Measurements from ENCODE around the gene GRIK3. TPM values are rescaled to one million over a fixed set of nuclear protein-coding genes. Genes with fewer than 3 reads are reported as not detected.

Gene GRIK3
- polyA plus RNA-seq, 2 of the 4 experiments (the other 2 are of a cell fraction): not detected

DNA sequence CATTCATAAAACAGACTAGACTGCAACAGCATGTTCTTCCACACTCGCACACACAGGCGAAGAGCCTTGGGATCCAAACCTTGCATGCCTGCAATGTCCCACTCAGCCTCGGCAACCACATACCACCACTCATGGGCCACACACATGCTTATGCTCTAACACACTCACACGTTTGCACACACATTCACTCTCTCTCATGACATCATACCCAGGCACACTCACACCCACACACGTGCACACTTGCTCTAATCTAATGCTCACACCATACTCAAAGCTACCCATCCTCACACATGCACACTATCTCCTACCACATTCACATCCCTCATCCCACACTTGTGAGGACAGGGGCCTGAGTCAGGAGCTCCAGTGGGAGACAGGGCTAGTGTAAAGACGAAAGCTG is 50.3 kb downstream of the GRIK3 start (continued):
- TF ChIP-seq MYC (IDR thresholded peaks at IDR 0.05; ENCODE audit: borderline replicate concordance, low read length) (no peak), JUN (IDR thresholded peaks at IDR 0.05) (no peak), RNF2 (IDR thresholded peaks at IDR 0.05; ENCODE audit: borderline replicate concordance, low read depth) (no peak), PHF8 (IDR thresholded peaks at IDR 0.05; ENCODE audit: borderline replicate concordance, low read depth) (no peak)

DNA sequence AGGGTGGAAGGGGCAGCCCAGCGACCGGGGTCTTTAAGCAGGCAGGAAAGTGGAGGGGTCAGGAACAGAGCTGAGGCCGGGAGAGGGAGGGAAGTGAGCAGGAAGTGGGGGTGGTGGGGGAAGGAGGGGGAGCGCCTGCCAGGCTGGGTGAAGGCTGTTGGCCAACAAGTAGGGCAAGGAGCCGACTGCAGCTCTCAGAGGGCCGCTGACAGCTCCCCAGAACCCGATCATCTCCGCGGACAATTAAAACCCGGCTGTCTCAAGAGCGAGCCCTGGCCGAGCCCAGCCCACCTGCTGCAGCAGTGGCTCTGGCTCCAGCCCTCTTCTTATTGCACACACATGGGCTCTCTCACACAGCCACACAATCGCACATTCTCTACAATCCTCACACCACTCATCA is 51.6 kb downstream of the GRIK3 start:
- WGBS (ENCODE audit: missing lambda C conversion rate): 23% methylated on average over 11 of the region's 13 CpGs
- H3K27ac ChIP-seq: no peak overlapping the region
- no peaks in the 10 kb centered on the region for H3K9me3 ChIP-seq
- no peaks in the 10 kb centered on the region for H3K4me1 ChIP-seq
- ATAC-seq (no peak), FAIRE-seq (no peak), DNase-seq (ENCODE audit: low read depth in 1 of 2, low spot score in 1 of 2) (no peak)
- H3K4me3 ChIP-seq: no peak overlapping the region
- TF ChIP-seq NPAS2 (CRISPR knock-in tag; IDR thresholded peaks at IDR 0.05; ENCODE audit: borderline replicate concordance): no peak
- TF ChIP-seq POLR2AphosphoS2 (conservative IDR thresholded peaks at IDR 0.05; ENCODE audit: low read length): no peak
- TF ChIP-seq CHD4 (IDR thresholded peaks at IDR 0.05; ENCODE audit: borderline replicate concordance): no peak
- no peak for TF ChIP-seq KDM1A (IDR thresholded peaks at IDR 0.05; ENCODE audit: low read depth)
- TF ChIP-seq, protein P1, sequence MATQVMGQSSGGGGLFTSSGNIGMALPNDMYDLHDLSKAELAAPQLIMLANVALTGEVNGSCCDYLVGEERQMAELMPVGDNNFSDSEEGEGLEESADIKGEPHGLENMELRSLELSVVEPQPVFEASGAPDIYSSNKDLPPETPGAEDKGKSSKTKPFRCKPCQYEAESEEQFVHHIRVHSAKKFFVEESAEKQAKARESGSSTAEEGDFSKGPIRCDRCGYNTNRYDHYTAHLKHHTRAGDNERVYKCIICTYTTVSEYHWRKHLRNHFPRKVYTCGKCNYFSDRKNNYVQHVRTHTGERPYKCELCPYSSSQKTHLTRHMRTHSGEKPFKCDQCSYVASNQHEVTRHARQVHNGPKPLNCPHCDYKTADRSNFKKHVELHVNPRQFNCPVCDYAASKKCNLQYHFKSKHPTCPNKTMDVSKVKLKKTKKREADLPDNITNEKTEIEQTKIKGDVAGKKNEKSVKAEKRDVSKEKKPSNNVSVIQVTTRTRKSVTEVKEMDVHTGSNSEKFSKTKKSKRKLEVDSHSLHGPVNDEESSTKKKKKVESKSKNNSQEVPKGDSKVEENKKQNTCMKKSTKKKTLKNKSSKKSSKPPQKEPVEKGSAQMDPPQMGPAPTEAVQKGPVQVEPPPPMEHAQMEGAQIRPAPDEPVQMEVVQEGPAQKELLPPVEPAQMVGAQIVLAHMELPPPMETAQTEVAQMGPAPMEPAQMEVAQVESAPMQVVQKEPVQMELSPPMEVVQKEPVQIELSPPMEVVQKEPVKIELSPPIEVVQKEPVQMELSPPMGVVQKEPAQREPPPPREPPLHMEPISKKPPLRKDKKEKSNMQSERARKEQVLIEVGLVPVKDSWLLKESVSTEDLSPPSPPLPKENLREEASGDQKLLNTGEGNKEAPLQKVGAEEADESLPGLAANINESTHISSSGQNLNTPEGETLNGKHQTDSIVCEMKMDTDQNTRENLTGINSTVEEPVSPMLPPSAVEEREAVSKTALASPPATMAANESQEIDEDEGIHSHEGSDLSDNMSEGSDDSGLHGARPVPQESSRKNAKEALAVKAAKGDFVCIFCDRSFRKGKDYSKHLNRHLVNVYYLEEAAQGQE (IDR thresholded peaks at IDR 0.05): no peak
- no peak overlapping the region for H3K4me2 ChIP-seq
- ChIA-PET POLR2A (no interaction called here), CTCF (no interaction called here)

DNA sequence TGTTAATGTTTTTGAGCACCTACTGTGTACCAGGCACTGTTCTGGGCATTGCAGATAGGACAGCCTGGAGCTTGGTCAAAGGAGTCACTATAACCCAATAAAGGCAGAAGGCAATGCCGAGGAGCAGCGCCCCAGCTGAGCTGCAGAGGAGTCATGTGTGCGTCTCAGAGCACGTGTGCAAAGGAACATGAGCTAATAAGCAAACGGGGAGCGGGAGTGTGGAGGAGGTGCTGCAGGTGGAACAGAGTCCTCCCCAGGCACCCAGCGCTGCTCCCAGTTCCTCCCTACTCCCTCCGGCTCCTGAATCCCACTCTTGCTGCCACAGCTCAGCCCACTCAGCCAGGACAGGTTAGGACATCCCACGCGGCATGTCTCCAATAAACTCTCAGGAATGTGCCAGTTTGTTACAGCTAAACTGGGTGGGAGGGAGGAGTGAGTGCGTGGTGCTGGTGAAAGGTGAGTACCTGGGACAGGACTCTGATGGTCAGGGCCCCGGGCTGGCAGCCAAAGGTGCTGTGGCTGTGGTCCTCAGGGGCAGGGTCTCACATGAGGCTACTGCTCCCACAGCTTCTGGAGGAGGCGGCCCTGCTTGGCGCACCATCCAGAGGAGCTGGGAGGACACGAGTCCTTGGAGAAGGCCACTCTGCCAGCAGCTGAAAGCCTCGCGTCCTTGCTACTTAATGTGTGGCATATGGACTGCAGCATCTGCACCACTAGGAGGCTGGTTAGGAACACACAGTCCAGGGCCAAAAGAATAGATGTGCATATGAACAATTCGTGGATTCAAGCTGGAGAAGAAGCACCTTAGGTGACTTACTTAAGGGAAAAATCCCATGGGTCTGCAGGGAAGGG is 52.3 kb downstream of the GRIK3 start:
- peak in 1 of 2 experiments; percentile 64; a peak in 3 of 6 replicates for ATAC-seq
- 11% methylated on average over 9 of the region's 18 CpGs for WGBS (ENCODE audit: missing lambda C conversion rate)
- H3K4me3 ChIP-seq: no peak overlapping the region
- CTCF ChIA-PET: no interaction called here
- TF ChIP-seq CBX2 (IDR thresholded peaks at IDR 0.05; ENCODE audit: borderline replicate concordance, low read depth) (no peak), NFE2L2 (conservative IDR thresholded peaks at IDR 0.05; ENCODE audit: low read length) (no peak), KDM5A (IDR thresholded peaks at IDR 0.05) (no peak), NPAS2 (CRISPR knock-in tag; IDR thresholded peaks at IDR 0.05; ENCODE audit: borderline replicate concordance) (no peak), FOSL2 (IDR thresholded peaks at IDR 0.05) (no peak), FOSL2 (CRISPR knock-in tag; IDR thresholded peaks at IDR 0.05) (no peak), RARB (CRISPR knock-in tag; IDR thresholded peaks at IDR 0.05) (no peak), MAZ (IDR thresholded peaks at IDR 0.05; ENCODE audit: borderline replicate concordance, low read depth, low read length) (no peak), TP53 (CRISPR knock-in tag; IDR thresholded peaks at IDR 0.05) (no peak), ZFP36 (IDR thresholded peaks at IDR 0.05; ENCODE audit: borderline replicate concordance, partially characterized antibody) (no peak), CHD2 (IDR thresholded peaks at IDR 0.05; ENCODE audit: low read length, partially characterized antibody) (no peak), ZNF302 (CRISPR knock-in tag; IDR thresholded peaks at IDR 0.05) (no peak), POLR2AphosphoS2 (conservative IDR thresholded peaks at IDR 0.05; ENCODE audit: low read length) (no peak), ESRRA (IDR thresholded peaks at IDR 0.05; ENCODE audit: borderline replicate concordance, low read length) (no peak), JUNB (IDR thresholded peaks at IDR 0.05) (no peak), EP300 (IDR thresholded peaks at IDR 0.05) (no peak)
- TF ChIP-seq, protein P2, sequence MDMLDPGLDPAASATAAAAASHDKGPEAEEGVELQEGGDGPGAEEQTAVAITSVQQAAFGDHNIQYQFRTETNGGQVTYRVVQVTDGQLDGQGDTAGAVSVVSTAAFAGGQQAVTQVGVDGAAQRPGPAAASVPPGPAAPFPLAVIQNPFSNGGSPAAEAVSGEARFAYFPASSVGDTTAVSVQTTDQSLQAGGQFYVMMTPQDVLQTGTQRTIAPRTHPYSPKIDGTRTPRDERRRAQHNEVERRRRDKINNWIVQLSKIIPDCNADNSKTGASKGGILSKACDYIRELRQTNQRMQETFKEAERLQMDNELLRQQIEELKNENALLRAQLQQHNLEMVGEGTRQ (IDR thresholded peaks at IDR 0.05): no peak
- TF ChIP-seq, protein P3, sequence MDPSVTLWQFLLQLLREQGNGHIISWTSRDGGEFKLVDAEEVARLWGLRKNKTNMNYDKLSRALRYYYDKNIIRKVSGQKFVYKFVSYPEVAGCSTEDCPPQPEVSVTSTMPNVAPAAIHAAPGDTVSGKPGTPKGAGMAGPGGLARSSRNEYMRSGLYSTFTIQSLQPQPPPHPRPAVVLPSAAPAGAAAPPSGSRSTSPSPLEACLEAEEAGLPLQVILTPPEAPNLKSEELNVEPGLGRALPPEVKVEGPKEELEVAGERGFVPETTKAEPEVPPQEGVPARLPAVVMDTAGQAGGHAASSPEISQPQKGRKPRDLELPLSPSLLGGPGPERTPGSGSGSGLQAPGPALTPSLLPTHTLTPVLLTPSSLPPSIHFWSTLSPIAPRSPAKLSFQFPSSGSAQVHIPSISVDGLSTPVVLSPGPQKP (IDR thresholded peaks at IDR 0.05; ENCODE audit: low read depth, low read length): no peak
- TF ChIP-seq, protein P4, sequence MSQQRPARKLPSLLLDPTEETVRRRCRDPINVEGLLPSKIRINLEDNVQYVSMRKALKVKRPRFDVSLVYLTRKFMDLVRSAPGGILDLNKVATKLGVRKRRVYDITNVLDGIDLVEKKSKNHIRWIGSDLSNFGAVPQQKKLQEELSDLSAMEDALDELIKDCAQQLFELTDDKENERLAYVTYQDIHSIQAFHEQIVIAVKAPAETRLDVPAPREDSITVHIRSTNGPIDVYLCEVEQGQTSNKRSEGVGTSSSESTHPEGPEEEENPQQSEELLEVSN (IDR thresholded peaks at IDR 0.05; ENCODE audit: borderline replicate concordance, low read depth): no peak
- TF ChIP-seq, protein P5, sequence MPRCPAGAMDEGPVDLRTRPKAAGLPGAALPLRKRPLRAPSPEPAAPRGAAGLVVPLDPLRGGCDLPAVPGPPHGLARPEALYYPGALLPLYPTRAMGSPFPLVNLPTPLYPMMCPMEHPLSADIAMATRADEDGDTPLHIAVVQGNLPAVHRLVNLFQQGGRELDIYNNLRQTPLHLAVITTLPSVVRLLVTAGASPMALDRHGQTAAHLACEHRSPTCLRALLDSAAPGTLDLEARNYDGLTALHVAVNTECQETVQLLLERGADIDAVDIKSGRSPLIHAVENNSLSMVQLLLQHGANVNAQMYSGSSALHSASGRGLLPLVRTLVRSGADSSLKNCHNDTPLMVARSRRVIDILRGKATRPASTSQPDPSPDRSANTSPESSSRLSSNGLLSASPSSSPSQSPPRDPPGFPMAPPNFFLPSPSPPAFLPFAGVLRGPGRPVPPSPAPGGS (IDR thresholded peaks at IDR 0.05): no peak
- POLR2A ChIA-PET: no interaction called here
- FAIRE-seq: no peak
- no peak for DNase-seq (ENCODE audit: low read depth in 1 of 2, low spot score in 1 of 2)
- H3K9me3 ChIP-seq: no peaks in the 10 kb centered on the region
- no peak overlapping the region for H3K27ac ChIP-seq
- no peaks in the 10 kb centered on the region for H3K4me1 ChIP-seq
- no peak overlapping the region for H3K4me2 ChIP-seq
